ENCODE measurements around the gene COX6B2. TPM values are rescaled to one million over a fixed set of nuclear protein-coding genes. Genes with fewer than 3 reads are reported as not detected.

COX6B2 gene
- total RNA-seq, 2 experiments from 2014 or later = 0.28 TPM; not detected in 1

- no peak overlapping the region for H3K27ac Mint-ChIP-seq
- H3K4me1 Mint-ChIP-seq (ENCODE audit: low read depth) = peaks cover 8% of the 10 kb centered on the region
- no peak overlapping the region for H3K4me3 Mint-ChIP-seq
- no peak overlapping the region for H3K4me3 ChIP-seq (ENCODE audit: low read length)
- POLR2A ChIA-PET = no interaction called here
- DNase-seq = no peak
- H3K27me3 ChIP-seq (ENCODE audit: control insufficient read depth in 1 of 2, insufficient read depth in 2 of 2, low read length in 2 of 2) = no peaks in the 10 kb centered on the region
- TF ChIP-seq, protein P1, sequence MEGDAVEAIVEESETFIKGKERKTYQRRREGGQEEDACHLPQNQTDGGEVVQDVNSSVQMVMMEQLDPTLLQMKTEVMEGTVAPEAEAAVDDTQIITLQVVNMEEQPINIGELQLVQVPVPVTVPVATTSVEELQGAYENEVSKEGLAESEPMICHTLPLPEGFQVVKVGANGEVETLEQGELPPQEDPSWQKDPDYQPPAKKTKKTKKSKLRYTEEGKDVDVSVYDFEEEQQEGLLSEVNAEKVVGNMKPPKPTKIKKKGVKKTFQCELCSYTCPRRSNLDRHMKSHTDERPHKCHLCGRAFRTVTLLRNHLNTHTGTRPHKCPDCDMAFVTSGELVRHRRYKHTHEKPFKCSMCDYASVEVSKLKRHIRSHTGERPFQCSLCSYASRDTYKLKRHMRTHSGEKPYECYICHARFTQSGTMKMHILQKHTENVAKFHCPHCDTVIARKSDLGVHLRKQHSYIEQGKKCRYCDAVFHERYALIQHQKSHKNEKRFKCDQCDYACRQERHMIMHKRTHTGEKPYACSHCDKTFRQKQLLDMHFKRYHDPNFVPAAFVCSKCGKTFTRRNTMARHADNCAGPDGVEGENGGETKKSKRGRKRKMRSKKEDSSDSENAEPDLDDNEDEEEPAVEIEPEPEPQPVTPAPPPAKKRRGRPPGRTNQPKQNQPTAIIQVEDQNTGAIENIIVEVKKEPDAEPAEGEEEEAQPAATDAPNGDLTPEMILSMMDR (IDR thresholded peaks at IDR 0.05) = no peak
- H3K36me3 Mint-ChIP-seq (ENCODE audit: low read depth) = no peaks in the 10 kb centered on the region
- no peaks in the 10 kb centered on the region for H3K9me3 Mint-ChIP-seq
- no peaks in the 10 kb centered on the region for H3K36me3 ChIP-seq (ENCODE audit: insufficient read depth, low read length)
- H3K4me1 ChIP-seq (ENCODE audit: insufficient read depth, low read length) = peaks cover 13% of the 10 kb centered on the region
- H3K27ac ChIP-seq (ENCODE audit: low read depth in 1 of 2, low read length in 2 of 2) = no peak overlapping the region
- CTCF ChIA-PET = no interaction called here
- intact Hi-C loops (cut with DNase I, micrococcal nuclease) = loop anchor here (5.0 to 10.0 kb wide), 3 partner anchors 123 to 205 kb away; no protein-coding TSS in a partner anchor
- H3K27me3 Mint-ChIP-seq = no peaks in the 10 kb centered on the region
- H3K9me3 ChIP-seq (ENCODE audit: control insufficient read depth in 1 of 2, insufficient read depth in 1 of 2, low read length in 2 of 2) = no peaks in the 10 kb centered on the region
- ATAC-seq (ENCODE audit: poor library complexity) = no peak
Observed at GRCh38 chr19:55299991-55300390, 54.5 kb downstream of the COX6B2 start.

Other genes with a start within 250 kb of the COX6B2 start
- 100 to 1,000 TPM; 123 to 136 TPM for gene PPP1R12C, start 237.1 kb downstream of the COX6B2 start, total RNA-seq
- gene TNNT1, start 205.5 kb downstream of the COX6B2 start, total RNA-seq = not detected
- not detected for gene TNNI3, start 197.0 kb downstream of the COX6B2 start, total RNA-seq
- gene DNAAF3, start 188.1 kb downstream of the COX6B2 start, total RNA-seq = not detected
- under 1 TPM; 0.41 to 0.56 TPM for gene SYT5, start 174.4 kb downstream of the COX6B2 start, total RNA-seq
- gene PTPRH, start 145.2 kb downstream of the COX6B2 start, total RNA-seq = not detected
- gene TMEM86B, start 126.0 kb downstream of the COX6B2 start, total RNA-seq = 10 to 100 TPM; 11.7 to 11.8 TPM
- gene PPP6R1, start 95.7 kb downstream of the COX6B2 start, total RNA-seq = 100 to 1,000 TPM; 172 to 182 TPM
- 10 to 100 TPM; 14.3 to 15.1 TPM for gene HSPBP1, start 74.6 kb downstream of the COX6B2 start, total RNA-seq
- gene BRSK1, start 70.7 kb downstream of the COX6B2 start, total RNA-seq = 1 to 10 TPM; 2.6 to 2.7 TPM
- not detected for gene TMEM150B, start 29.4 kb downstream of the COX6B2 start, total RNA-seq
- 100 to 1,000 TPM; 113 to 115 TPM for gene KMT5C, start 14.8 kb downstream of the COX6B2 start, total RNA-seq
- under 1 TPM in 1 of 2 experiments, not detected in 1; 0.08 TPM for gene GARIN5B, start 8.5 kb upstream of the COX6B2 start, total RNA-seq
- gene IL11, start 15.7 kb upstream of the COX6B2 start, total RNA-seq = under 1 TPM; 0.22 to 0.92 TPM
- not detected for gene TMEM190, start 22.1 kb upstream of the COX6B2 start, total RNA-seq
- gene TMEM238, start 29.6 kb upstream of the COX6B2 start, total RNA-seq = 10 to 100 TPM; 14.2 to 14.3 TPM
- 1,000 to 10,000 TPM; 3,995 to 4,178 TPM for gene RPL28, start 31.2 kb upstream of the COX6B2 start, total RNA-seq
- gene UBE2S, start 53.1 kb upstream of the COX6B2 start, total RNA-seq = 10 to 100 TPM; 50.9 to 62.9 TPM
- not detected for gene SHISA7, start 88.6 kb upstream of the COX6B2 start, total RNA-seq
- 1 to 10 TPM; 1.5 to 2.2 TPM for gene ISOC2, start 106.9 kb upstream of the COX6B2 start, total RNA-seq
- not detected for gene C19orf85, start 110.0 kb upstream of the COX6B2 start, total RNA-seq
- gene ZNF628, start 121.9 kb upstream of the COX6B2 start, total RNA-seq = 10 to 100 TPM; 26.6 to 27.2 TPM
- 10 to 100 TPM; 10.5 to 14.7 TPM for gene NAT14, start 130.5 kb upstream of the COX6B2 start, total RNA-seq
- gene SSC5D, start 133.7 kb upstream of the COX6B2 start, total RNA-seq = 1 to 10 TPM in 1 of 2 experiments, under 1 TPM in 1; 0.42 to 1.3 TPM
- gene SBK2, start 182.4 kb upstream of the COX6B2 start, total RNA-seq = not detected
- not detected for gene SBK3, start 190.8 kb upstream of the COX6B2 start, total RNA-seq
- gene ZNF579, start 226.1 kb upstream of the COX6B2 start, total RNA-seq = 1 to 10 TPM; 6.7 to 7.1 TPM
- gene FIZ1, start 244.8 kb upstream of the COX6B2 start, total RNA-seq = 1 to 10 TPM; 5.5 to 7.3 TPM
- 10 to 100 TPM in 1 of 2 experiments, 1 to 10 TPM in 1; 9.6 to 10.3 TPM for gene ZNF524, start 245.6 kb upstream of the COX6B2 start, total RNA-seq

All from CD4-positive, alpha-beta T cell (primary cell).